GM21825 (cell line): ENCODE measurements around the gene ASS1.

Source experiments
- ATAC-seq: cut with Tn5 transposase; IDR thresholded peaks from one replicate; pipeline ENCODE4 v1.9.1; 2021; ENCODE audit warnings: mild to moderate bottlenecking, moderate library complexity; ENCODE audit not compliant: unreplicated experiment

ASS1 gene

GRCh38 chr9:130491830-130492482 lies 47.2 kb downstream of the ASS1 start:
- ATAC-seq: no peak

- ATAC-seq: no peak
Measured at GRCh38 chr9:130493021-130493420, 48.3 kb downstream of the ASS1 start.

DNA sequence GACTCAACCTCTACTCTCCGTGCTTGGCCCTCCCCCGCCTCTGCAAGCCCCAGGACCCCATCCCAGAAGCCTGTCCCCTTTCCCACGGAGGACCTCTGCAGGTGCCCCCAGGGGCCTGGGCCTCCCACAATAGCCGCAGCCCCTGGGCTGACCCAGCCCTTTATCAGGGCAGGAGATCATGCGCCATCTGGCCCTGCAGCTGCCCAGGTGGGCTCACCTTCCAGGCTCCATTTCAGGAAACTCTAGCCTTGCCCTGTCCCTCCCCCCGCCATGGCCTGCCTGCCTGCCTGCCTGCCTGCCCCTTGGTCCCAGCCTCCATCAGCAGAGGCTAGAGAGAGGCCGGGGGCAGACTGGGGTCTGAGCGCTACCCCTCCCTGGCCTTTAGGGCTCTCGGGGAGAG lies 48.7 kb downstream of the ASS1 start:
- ATAC-seq: no peak

GRCh38 chr9:130495067-130495466 lies 50.3 kb downstream of the ASS1 start:
- ATAC-seq: no peak

DNA sequence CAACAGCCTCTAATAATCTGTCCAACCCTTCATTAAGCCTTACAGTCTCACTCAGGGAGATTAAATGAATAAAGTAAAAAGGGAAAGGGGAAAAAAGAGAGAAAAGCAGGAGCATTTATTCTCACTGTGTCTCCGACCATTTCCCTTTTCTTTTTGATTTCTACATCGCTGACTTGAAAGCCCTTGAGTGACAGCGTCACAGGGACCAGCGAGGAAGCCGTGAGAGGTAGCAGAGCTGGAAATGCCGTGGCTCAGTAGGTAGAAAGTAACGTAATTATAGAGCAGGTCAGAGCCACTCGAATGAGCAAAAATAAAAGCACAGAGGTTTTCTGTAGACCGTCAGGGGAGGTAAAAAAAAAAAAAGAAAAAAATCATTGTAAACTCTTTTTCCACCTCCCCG lies 52.4 kb downstream of the ASS1 start:
- ATAC-seq: no peak

- ATAC-seq: no peak
Measured at GRCh38 chr9:130498298-130498917, 53.6 kb downstream of the ASS1 start.

- ATAC-seq: no peak
Measured at GRCh38 chr9:130498918-130499698, 54.3 kb downstream of the ASS1 start.

DNA sequence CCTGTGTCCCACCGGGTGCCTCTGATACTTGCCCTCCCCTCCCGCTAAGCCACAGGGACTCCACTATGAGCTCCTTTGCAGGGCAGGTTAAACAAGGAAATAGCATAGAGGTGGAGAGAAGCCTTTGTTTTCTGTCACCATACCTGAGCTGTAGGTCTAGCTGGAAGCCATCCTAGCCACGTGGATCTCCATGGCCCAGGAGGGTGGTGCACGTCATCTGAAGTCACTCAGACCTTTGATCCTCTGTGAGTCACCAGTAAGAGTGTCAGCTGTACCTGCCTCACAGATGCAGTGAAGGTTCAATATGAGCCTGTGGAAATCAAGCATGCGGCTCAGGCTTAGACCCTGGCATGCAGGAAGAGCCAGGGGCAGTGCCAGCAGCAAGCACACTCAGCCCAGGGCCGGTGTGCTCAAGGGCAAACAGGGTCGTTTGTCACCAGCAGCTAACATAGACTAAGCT lies 55.1 kb downstream of the ASS1 start:
- no peak for ATAC-seq

DNA sequence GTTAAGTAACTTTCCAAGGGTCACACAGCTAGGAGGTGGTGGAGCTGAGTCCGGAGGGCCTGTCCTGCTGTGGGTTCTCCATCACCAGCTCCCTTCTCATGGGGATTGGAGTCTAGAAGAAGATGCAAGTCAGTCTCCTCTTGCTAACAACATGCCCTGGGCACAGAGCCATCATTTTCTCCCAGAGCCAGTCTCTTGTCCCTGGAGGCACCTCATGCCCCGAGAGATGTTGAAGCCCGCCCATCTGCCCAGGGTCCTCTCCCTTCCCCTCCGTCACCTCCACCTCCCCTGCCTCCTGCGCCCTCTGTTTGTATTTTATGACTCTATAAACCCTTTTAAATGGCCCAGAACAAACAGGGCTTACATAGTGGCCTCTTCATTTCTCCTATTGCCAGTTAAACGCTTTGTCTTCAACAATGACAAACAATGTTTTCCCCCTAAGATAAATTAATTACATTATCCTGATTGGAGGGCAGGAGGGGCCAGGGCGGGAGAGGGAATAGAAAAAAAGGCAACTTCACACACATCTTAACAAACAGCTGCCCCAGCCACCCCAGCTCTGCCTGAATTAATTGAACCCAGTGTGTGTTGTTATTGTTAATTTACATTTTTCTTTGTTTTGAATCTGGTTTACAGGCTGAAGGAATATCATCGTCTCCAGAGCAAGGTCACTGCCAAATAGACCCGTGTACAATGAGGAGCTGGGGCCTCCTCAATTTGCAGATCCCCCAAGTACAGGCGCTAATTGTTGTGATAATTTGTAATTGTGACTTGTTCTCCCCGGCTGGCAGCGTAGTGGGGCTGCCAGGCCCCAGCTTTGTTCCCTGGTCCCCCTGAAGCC lies 55.8 kb downstream of the ASS1 start:
- no peak for ATAC-seq

GRCh38 chr9:130501639-130502038 lies 56.9 kb downstream of the ASS1 start:
- no peak for ATAC-seq

DNA sequence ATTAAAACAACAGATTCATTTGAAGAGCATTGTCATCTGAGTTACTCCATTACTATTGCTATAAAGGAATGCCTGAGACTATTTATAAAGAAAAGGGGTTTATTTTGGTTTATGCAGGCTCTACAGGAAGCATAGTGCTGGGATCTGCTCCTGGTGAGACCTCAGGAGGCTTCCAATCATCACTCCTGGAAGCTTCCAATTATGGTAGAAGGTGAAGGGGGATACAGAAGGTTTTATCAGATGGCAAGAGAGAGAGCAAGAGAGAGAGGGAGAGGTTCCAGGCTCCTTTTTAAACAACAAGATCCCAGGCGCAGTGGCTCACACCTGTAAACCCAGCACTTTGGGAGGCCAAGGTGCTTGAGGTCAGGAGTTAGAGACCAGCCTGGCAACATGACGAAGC lies 63.5 kb downstream of the ASS1 start:
- no peak for ATAC-seq

- no peak for ATAC-seq
Measured at GRCh38 chr9:130512199-130512598, 67.4 kb downstream of the ASS1 start.

DNA sequence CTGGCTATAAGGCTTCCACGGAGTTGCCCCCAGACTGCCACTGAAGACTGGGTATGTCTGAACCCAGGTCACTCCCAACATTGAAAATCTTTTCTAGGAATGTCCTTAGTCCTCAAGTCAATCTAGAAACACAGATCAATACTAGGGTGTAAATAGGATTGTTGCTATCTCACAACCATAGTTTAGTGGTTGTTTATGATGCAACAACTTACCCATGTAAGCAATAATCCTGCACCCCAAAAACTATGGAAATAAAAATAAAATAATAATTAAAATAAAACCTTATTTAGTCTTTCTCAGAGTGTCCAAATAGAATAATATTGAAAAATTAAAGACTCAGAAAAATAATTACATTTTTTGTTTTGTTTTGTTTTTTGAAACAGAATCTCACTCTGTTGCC lies 68.3 kb downstream of the ASS1 start:
- ATAC-seq: no peak

- ATAC-seq: no peak
Measured at GRCh38 chr9:130518233-130518632, 73.5 kb downstream of the ASS1 start.

GRCh38 chr9:130518943-130519799 lies 74.4 kb downstream of the ASS1 start:
- ATAC-seq: no peak

- no peak for ATAC-seq
Measured at GRCh38 chr9:130519927-130520326, 75.2 kb downstream of the ASS1 start.

DNA sequence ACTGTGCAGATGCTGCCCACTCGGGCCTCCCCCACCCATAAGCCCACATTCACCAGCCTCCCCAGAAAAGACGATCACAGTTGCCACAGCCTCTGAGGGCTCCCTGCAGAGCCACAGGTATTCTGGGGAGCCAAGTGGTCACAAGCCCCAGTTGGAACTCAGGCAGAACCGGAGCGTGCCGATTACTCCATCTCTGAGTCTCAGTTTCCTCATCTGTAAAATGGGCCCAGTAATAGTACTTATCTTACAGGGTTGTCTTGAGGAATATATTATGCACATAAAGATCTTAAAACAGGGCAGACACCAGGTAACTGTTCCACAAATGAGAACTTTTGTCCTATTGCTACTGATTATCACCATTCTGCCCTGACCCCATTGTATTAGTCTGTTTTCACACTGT lies 77.0 kb downstream of the ASS1 start:
- no peak for ATAC-seq

DNA sequence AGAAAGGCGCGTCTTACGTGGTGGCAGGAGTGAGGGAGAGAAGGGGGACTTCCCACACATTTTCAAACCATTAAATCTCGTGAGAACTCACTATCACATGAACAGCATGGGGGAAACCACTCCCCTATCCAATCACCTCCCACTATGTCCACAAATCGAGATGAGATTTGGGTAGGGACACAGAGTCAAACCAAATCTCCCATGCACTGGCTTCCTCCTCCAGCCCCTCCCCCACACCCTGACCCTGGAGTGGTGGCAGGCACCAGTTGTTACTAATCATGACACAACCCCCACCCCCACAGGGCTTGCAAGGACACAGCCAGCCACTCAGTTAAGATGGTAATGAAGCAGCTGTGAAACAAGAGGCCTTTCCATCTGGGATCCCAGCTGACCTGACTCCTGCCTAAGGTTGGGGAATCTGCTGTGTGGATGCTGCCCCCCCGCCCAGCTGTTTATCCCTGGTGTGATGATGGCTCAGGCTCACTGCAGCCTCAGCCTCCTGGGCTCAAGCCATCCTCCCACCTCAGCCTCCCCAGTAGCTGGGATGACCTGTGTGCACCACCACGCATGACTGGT lies 77.6 kb downstream of the ASS1 start:
- ATAC-seq: no peak

- no peak for ATAC-seq
Measured at GRCh38 chr9:130523921-130524320, 79.2 kb downstream of the ASS1 start.
